HCT116 (cell line): ENCODE results near the gene BSG. TPM values are rescaled to one million over a fixed set of nuclear protein-coding genes. Genes with fewer than 3 reads are reported as not detected.

Experiments used
- ATAC-seq: fragments of 200-7000 bp; cut with Tn5 transposase; 2 replicates; pipeline ENCODE4 v1.9.1; 2020; ENCODE audit warnings: mild to moderate bottlenecking, moderate library complexity
- BruUV-seq: library from RNA; stranded (reverse); fragments of 400-500 nt; replicated peaks from 2 replicates; lab custom pipeline; 2021; lab: Mats Ljungman, UMichigan
- CTCF ChIA-PET: fragments of 300-600 bp; sonication (Branson Sonifier 250); formaldehyde crosslinking; loops from one replicate; lab custom pipeline; 2021; ENCODE audit warnings: antibody characterized with exemption; lab: Charles Lee
- POLR2A ChIA-PET: fragments of 300-600, 350-600 bp; sonication (Branson Sonifier 250); formaldehyde crosslinking; loops from one replicate; lab custom pipeline; 2021; ENCODE audit warnings: antibody characterized with exemption; lab: Charles Lee
- RAD21 ChIA-PET, 2 experiments: fragments of 300-600 bp; sonication (Branson Sonifier 250); formaldehyde crosslinking; loops; one replicate each; lab custom pipeline; 2023; ENCODE audit warnings: low total read pairs in 2 of 2; ENCODE audit not compliant: uncharacterized antibody in 2 of 2, unreplicated experiment in 2 of 2, low non-redundant PET in 1 of 2; lab: Charles Lee
- DNase-seq: peaks from one replicate; pipeline ENCODE4 v3.0.0-alpha.2; 2010; ENCODE audit warnings: low read depth, low spot score
- H2AFZ ChIP-seq: fragments of 200-600 bp; shearing (Covaris generic), sonication (generic); 2 replicates; pipeline ENCODE4 v1.6.1; 2017; ENCODE audit warnings: low read depth, mixed run types, mixed read lengths, antibody characterized with exemption, low read length; ENCODE audit not compliant: poor library complexity, severe bottlenecking
- H3K27ac ChIP-seq: 2 replicates; pipeline ENCODE4 v1.5.1; 2012; ENCODE audit warnings: low read depth, low read length
- H3K27me3 ChIP-seq: fragments of 200-600 bp; sonication (generic); 2 replicates; pipeline ENCODE4 v1.6.1; 2016; ENCODE audit warnings: mixed run types, low read length, mixed read lengths; ENCODE audit not compliant: insufficient read depth
- H3K36me3 ChIP-seq, 2 experiments: fragments of 200-500 bp in 1 of 2; fragments of 200-600 bp in 1 of 2; sonication (Bioruptor generic) in 1 of 2; sonication (generic) in 1 of 2; 2 replicates each; pipeline versions ENCODE4 v1.5.1 to v1.6.1; 2014 to 2016; ENCODE audit warnings: low read length in 2 of 2, inconsistent platforms in 1 of 2, mixed read lengths in 1 of 2, mixed run types in 1 of 2; ENCODE audit not compliant: insufficient read depth in 2 of 2, control insufficient read depth in 1 of 2
- H3K4me1 ChIP-seq, 2 experiments: fragments of 200-600 bp in 1 of 2; sonication (generic) in 1 of 2; 2 replicates each; pipeline versions ENCODE4 v1.5.1 to v1.6.1; 2012 to 2017; ENCODE audit warnings: low read length in 2 of 2, inconsistent platforms in 1 of 2, mild to moderate bottlenecking in 1 of 2, mixed read lengths in 1 of 2, mixed run types in 1 of 2, moderate library complexity in 1 of 2; ENCODE audit not compliant: insufficient read depth in 2 of 2, control insufficient read depth in 1 of 2
- H3K4me2 ChIP-seq: fragments of 200-600 bp; sonication (generic); 2 replicates; pipeline ENCODE4 v1.6.1; 2017; ENCODE audit warnings: mixed run types, low read length, mixed read lengths
- H3K4me3 ChIP-seq, 2 experiments: fragments of 200-600 bp in 1 of 2; sonication (generic) in 1 of 2; replicated peaks in 1 of 2; 2 replicates each; pipeline ENCODE4 v1.5.1; 2011 to 2016; ENCODE audit warnings: low read length in 2 of 2, control low read depth in 1 of 2, low read depth in 1 of 2, mild to moderate bottlenecking in 1 of 2, mixed read lengths in 1 of 2, mixed run types in 1 of 2
- H3K79me2 ChIP-seq: fragments of 200-600 bp; sonication (generic); 2 replicates; pipeline ENCODE4 v1.6.1; 2017; ENCODE audit warnings: mild to moderate bottlenecking, mixed run types, low read length, moderate library complexity, mixed read lengths; ENCODE audit not compliant: insufficient read depth
- H3K9ac ChIP-seq: fragments of 200-600 bp; sonication (generic); 2 replicates; pipeline ENCODE4 v1.6.1; 2016; ENCODE audit warnings: low read length, mixed read lengths
- H3K9me2 ChIP-seq: fragments of 200-600 bp; sonication (generic), shearing (Covaris generic); 2 replicates; pipeline ENCODE4 v1.6.1; 2017; ENCODE audit warnings: mixed run types, mild to moderate bottlenecking, moderate library complexity; ENCODE audit not compliant: insufficient read depth
- H3K9me3 ChIP-seq, 2 experiments: fragments of 200-500 bp in 1 of 2; fragments of 200-600 bp in 1 of 2; sonication (Bioruptor generic) in 1 of 2; sonication (generic) in 1 of 2; 2 replicates each; pipeline ENCODE4 v1.6.1; 2014 to 2017; ENCODE audit warnings: low read length in 2 of 2, mixed read lengths in 2 of 2, inconsistent platforms in 1 of 2, low read depth in 1 of 2, mild to moderate bottlenecking in 1 of 2, mixed run types in 1 of 2, moderate library complexity in 1 of 2; ENCODE audit not compliant: control insufficient read depth in 1 of 2, insufficient read depth in 1 of 2
- H4K20me1 ChIP-seq: fragments of 200-600 bp; sonication (generic), shearing (Covaris generic); 2 replicates; pipeline ENCODE4 v1.6.1; 2017; ENCODE audit warnings: mixed run types, mild to moderate bottlenecking, moderate library complexity; ENCODE audit not compliant: insufficient read depth
- FOSL1 ChIP-seq: IDR thresholded peaks from 2 replicates; pipeline ENCODE4 v1.6.1; 2012; ENCODE audit warnings: low read depth
- RAD21 ChIP-seq: IDR thresholded peaks from 2 replicates; pipeline ENCODE4 v1.6.1; 2012; ENCODE audit warnings: low read depth, mild to moderate bottlenecking
- SP1 ChIP-seq: IDR thresholded peaks from 2 replicates; pipeline ENCODE4 v1.6.1; 2012; ENCODE audit warnings: low read depth
- SRF ChIP-seq: IDR thresholded peaks from 2 replicates; pipeline ENCODE4 v1.6.1; 2012; ENCODE audit warnings: low read depth
- intact Hi-C: fragments of 100-400 bp; cut with micrococcal nuclease; formaldehyde crosslinking; loops from 2 replicates; pipeline ENCODE4 v1.10.0; 2022
- total RNA-seq: library from RNA; stranded (reverse); gene quantifications from one replicate; pipeline ENCODE4 v1.2.1, GENCODE V29; 2021; ENCODE audit not compliant: unreplicated experiment
- TF ChIP-seq, protein P1 (sequence below): IDR thresholded peaks from 2 replicates; pipeline ENCODE4 v1.6.1; 2012; ENCODE audit warnings: low read depth

BSG gene
- total RNA-seq, 1 experiment from 2014 or later = 603 TPM

DNA sequence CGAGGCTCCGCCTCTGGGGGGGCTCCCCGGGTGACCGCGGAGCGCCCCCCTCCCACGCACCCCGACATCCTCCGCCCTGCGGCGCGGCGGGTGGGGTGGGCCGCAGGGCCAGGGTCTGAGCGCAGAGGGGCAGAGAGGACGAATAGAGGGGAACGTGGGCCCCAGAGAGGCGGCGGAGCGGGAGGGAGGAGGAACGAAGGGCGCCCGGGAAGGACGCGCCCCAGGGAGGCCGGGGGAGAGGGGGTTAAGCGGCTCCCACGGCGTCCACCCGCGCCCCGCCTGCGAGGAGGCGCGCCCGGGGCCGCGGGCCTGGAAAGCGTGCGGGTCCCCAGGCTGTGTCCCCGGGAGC is 18.3 kb downstream of the BSG start:
- H3K79me2 ChIP-seq = no peaks in the 10 kb centered on the region
- ChIA-PET RAD21 (no interaction called here), POLR2A (no interaction called here), CTCF (no interaction called here)
- no peaks in the 10 kb centered on the region for H3K27me3 ChIP-seq
- no peak overlapping the region for H2AFZ ChIP-seq
- no peak for TF ChIP-seq FOSL1
- no peak for TF ChIP-seq SRF
- TF ChIP-seq SP1 = no peak
- no peak for TF ChIP-seq RAD21
- no peak for DNase-seq
- no peak overlapping the region for H3K9ac ChIP-seq
- no peak overlapping the region for H3K4me2 ChIP-seq
- H3K9me2 ChIP-seq = no peaks in the 10 kb centered on the region
- H3K4me3 ChIP-seq = no peak overlapping the region
- no peaks in the 10 kb centered on the region for H3K9me3 ChIP-seq
- no peak for ATAC-seq
- no peaks in the 10 kb centered on the region for H4K20me1 ChIP-seq
- no TSS peak for BruUV-seq
- no peaks in the 10 kb centered on the region for H3K36me3 ChIP-seq
- H3K27ac ChIP-seq = no peak overlapping the region
- intact Hi-C loops = no loop called here
- peaks cover 15 to 22% of the 10 kb centered on the region in 2 experiments for H3K4me1 ChIP-seq

DNA sequence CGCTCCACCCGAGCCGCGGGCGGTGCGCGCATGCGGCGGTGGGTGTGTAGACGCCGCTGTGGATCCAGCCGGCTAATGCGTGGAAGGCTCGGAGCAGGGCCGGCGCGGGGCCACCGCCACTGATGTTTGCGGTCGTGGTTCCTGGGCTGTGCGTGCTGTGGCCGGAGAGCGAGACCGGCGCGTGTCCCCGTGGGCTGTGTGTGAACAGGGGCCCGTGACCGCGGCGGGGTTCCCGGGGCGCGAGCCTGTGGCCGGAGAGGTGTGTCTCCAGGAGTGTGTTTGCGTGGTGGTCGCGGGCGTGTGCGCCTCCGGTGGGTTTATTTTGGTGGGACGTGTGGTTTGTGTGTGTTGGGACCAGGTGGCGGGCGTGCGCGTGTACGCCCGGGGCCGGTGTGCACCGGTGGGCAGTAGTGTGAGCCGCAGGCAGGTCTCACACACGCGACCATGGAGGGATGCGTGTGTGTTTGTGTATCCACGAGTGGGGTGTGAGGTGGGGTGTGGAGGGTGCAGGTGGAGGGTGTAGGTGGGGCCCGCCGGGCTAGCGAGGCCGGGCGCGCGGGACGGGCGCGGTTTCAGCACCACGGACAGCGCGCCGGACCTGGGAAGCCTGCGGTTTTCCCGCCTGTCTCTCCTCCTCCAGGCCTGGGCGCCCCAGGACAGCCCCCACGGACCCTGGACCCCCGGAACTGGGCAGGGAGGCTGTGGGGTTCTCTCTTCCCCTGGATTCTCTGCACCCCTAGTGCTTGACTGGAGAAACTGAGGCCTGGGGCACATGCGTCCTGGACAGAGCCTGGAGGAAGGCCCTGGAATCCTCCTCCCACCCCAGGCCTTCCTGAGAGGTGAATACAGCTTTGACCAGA is 18.9 kb downstream of the BSG start:
- ChIA-PET POLR2A (no interaction called here), RAD21 (no interaction called here), CTCF (no interaction called here)
- Histone ChIP-seq H3K9me2 (no peaks in the 10 kb centered on the region), H3K9ac (no peak overlapping the region), H3K27me3 (no peaks in the 10 kb centered on the region), H3K9me3 (no peaks in the 10 kb centered on the region), H3K4me1 (peaks cover 15 to 22% of the 10 kb centered on the region in 2 experiments), H3K4me3 (no peak overlapping the region)
- intact Hi-C loops = no loop called here
- TF ChIP-seq SP1 = no peak
- TF ChIP-seq, protein P1, sequence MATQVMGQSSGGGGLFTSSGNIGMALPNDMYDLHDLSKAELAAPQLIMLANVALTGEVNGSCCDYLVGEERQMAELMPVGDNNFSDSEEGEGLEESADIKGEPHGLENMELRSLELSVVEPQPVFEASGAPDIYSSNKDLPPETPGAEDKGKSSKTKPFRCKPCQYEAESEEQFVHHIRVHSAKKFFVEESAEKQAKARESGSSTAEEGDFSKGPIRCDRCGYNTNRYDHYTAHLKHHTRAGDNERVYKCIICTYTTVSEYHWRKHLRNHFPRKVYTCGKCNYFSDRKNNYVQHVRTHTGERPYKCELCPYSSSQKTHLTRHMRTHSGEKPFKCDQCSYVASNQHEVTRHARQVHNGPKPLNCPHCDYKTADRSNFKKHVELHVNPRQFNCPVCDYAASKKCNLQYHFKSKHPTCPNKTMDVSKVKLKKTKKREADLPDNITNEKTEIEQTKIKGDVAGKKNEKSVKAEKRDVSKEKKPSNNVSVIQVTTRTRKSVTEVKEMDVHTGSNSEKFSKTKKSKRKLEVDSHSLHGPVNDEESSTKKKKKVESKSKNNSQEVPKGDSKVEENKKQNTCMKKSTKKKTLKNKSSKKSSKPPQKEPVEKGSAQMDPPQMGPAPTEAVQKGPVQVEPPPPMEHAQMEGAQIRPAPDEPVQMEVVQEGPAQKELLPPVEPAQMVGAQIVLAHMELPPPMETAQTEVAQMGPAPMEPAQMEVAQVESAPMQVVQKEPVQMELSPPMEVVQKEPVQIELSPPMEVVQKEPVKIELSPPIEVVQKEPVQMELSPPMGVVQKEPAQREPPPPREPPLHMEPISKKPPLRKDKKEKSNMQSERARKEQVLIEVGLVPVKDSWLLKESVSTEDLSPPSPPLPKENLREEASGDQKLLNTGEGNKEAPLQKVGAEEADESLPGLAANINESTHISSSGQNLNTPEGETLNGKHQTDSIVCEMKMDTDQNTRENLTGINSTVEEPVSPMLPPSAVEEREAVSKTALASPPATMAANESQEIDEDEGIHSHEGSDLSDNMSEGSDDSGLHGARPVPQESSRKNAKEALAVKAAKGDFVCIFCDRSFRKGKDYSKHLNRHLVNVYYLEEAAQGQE = peak; percentile 94
- TF ChIP-seq, all 23 proteins: peak for 1
- BruUV-seq = no TSS peak
- Histone ChIP-seq H3K36me3 (no peaks in the 10 kb centered on the region), H3K79me2 (no peaks in the 10 kb centered on the region), H2AFZ (no peak overlapping the region), H4K20me1 (no peaks in the 10 kb centered on the region), H3K4me2 (no peak overlapping the region), H3K27ac (no peak overlapping the region)
- DNase-seq = no peak
- no peak for ATAC-seq
